ENCODE measurements around the gene ARRDC1. TPM values are rescaled to one million over a fixed set of nuclear protein-coding genes. Genes with fewer than 3 reads are reported as not detected.

The ARRDC1 gene
- total RNA-seq, 1 donor from 2014 or later, result 12.9 TPM

DNA sequence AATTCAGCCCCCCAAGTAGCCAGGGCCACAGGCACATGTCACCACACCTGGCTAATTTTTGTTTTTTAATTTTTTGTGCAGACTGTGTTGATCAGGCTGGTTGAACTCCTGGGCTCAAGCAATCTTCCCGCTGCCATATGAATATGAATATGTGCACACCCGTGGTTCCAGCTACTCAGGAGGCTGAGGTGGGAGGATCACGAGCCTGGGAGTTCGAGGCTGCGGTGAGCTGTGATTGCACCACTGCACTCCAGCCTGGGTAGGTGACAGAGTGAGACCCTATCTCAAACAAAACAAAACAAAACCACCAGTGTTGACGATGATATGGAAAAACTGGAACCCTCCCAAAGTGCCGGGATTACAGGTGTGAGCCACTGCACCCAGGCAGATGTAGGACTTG, 45.3 kb downstream of the ARRDC1 start:
- Histone ChIP-seq H3K79me2 (ENCODE audit: low read depth) (peaks cover 100% of the 10 kb centered on the region), H3F3A (ENCODE audit: low read depth) (no peaks in the 10 kb centered on the region), H3K4me1 (no peaks in the 10 kb centered on the region), H3K27me3 (no peaks in the 10 kb centered on the region), H3K9ac (no peak overlapping the region), H2AFZ (replicated peaks) (no peak overlapping the region), H3K4me2 (no peak overlapping the region), H3K27ac (no peak overlapping the region), H3K4me3 (no peak overlapping the region), H3K36me3 (no peaks in the 10 kb centered on the region), H3K9me3 (ENCODE audit: low read depth) (no peaks in the 10 kb centered on the region), H4K20me1 (ENCODE audit: low read depth) (peaks cover 89% of the 10 kb centered on the region)
- Mint-ChIP-seq H3K27me3 (ENCODE audit: insufficient read depth, low read depth) (peaks cover 2% of the 10 kb centered on the region), H3K27ac (no peak overlapping the region), H3K36me3 (peaks cover 43% of the 10 kb centered on the region), H3K4me3 (no peak overlapping the region), H3K4me1 (no peaks in the 10 kb centered on the region), H3K9me3 (no peaks in the 10 kb centered on the region)
- TF ChIP-seq EZH2 (IDR thresholded peaks at IDR 0.05), result no peak
- TF ChIP-seq EZH2phosphoT487 (IDR thresholded peaks at IDR 0.05), result no peak
- TF ChIP-seq, protein P1, sequence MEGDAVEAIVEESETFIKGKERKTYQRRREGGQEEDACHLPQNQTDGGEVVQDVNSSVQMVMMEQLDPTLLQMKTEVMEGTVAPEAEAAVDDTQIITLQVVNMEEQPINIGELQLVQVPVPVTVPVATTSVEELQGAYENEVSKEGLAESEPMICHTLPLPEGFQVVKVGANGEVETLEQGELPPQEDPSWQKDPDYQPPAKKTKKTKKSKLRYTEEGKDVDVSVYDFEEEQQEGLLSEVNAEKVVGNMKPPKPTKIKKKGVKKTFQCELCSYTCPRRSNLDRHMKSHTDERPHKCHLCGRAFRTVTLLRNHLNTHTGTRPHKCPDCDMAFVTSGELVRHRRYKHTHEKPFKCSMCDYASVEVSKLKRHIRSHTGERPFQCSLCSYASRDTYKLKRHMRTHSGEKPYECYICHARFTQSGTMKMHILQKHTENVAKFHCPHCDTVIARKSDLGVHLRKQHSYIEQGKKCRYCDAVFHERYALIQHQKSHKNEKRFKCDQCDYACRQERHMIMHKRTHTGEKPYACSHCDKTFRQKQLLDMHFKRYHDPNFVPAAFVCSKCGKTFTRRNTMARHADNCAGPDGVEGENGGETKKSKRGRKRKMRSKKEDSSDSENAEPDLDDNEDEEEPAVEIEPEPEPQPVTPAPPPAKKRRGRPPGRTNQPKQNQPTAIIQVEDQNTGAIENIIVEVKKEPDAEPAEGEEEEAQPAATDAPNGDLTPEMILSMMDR (IDR thresholded peaks at IDR 0.05), result no peak
- no peak for DNase-seq (ENCODE audit: low spot score)

DNA sequence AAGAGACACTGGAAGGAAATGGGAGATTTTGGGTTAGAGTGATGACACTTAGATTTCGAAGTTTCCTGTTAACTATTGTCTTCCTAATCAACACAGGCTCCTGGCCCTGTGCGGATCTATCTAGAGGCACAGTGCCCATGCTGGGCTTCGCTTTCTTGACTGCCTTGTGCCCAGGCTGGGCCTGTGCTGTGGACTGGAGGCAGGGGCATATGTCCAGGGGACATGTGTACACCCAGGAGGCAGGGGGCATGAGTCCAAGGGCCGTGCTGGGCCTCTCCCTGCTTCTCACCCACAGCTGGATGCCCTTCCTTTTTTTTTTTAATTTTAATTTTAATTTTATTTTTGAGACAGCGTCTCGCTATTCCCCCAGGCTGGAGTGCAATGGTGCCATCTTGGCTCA, 50.9 kb downstream of the ARRDC1 start:
- no peaks in the 10 kb centered on the region for H3K9me3 ChIP-seq (ENCODE audit: low read depth)
- Mint-ChIP-seq H3K27ac (no peak overlapping the region), H3K36me3 (peaks cover 34% of the 10 kb centered on the region), H3K9me3 (no peaks in the 10 kb centered on the region), H3K4me3 (no peak overlapping the region), H3K4me1 (peaks cover 3% of the 10 kb centered on the region), H3K27me3 (ENCODE audit: insufficient read depth, low read depth) (peaks cover 2% of the 10 kb centered on the region)
- H4K20me1 ChIP-seq (ENCODE audit: low read depth), result peaks cover 84% of the 10 kb centered on the region
- no peaks in the 10 kb centered on the region for H3F3A ChIP-seq (ENCODE audit: low read depth)
- H2AFZ ChIP-seq (replicated peaks), result no peak overlapping the region
- no peak overlapping the region for H3K27ac ChIP-seq
- H3K27me3 ChIP-seq, result no peaks in the 10 kb centered on the region
- H3K36me3 ChIP-seq, result no peaks in the 10 kb centered on the region
- no peak overlapping the region for H3K4me3 ChIP-seq
- H3K4me2 ChIP-seq, result no peak overlapping the region
- TF ChIP-seq EZH2phosphoT487 (IDR thresholded peaks at IDR 0.05) (no peak), EZH2 (IDR thresholded peaks at IDR 0.05) (no peak)
- TF ChIP-seq, protein P1 (IDR thresholded peaks at IDR 0.05), result no peak
- DNase-seq (ENCODE audit: low spot score), result no peak
- H3K79me2 ChIP-seq (ENCODE audit: low read depth), result peaks cover 100% of the 10 kb centered on the region
- H3K4me1 ChIP-seq, result no peaks in the 10 kb centered on the region
- H3K9ac ChIP-seq, result no peak overlapping the region

DNA sequence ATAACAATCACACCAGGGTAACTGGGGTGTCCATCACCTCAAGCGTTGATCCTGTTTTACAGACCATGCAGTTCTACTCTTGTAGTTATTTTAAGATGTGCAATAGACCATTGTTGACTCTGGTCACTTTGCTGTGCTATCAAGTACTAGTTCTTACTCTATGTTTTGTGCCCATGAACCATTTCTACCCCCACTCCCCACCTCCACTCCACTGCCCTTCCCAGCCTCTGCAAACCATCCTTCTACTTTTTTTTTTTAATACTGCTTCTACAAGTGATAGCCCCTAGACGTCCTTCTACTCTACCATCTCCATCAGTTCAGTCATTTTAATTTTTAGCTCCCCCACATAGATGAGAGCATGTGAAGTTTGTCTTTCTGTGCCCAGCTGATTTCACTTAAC, 52.1 kb downstream of the ARRDC1 start:
- no peak overlapping the region for H3K4me2 ChIP-seq
- Mint-ChIP-seq H3K27ac (no peak overlapping the region), H3K9me3 (no peaks in the 10 kb centered on the region), H3K4me3 (no peak overlapping the region), H3K27me3 (ENCODE audit: insufficient read depth, low read depth) (peaks cover 2% of the 10 kb centered on the region), H3K36me3 (peaks cover 29% of the 10 kb centered on the region), H3K4me1 (peaks cover 3% of the 10 kb centered on the region)
- H3F3A ChIP-seq (ENCODE audit: low read depth), result no peaks in the 10 kb centered on the region
- H3K9ac ChIP-seq, result no peak overlapping the region
- H2AFZ ChIP-seq (replicated peaks), result no peak overlapping the region
- H3K36me3 ChIP-seq, result no peaks in the 10 kb centered on the region
- H3K4me3 ChIP-seq, result no peak overlapping the region
- peaks cover 100% of the 10 kb centered on the region for H3K79me2 ChIP-seq (ENCODE audit: low read depth)
- H4K20me1 ChIP-seq (ENCODE audit: low read depth), result peaks cover 78% of the 10 kb centered on the region
- H3K9me3 ChIP-seq (ENCODE audit: low read depth), result no peaks in the 10 kb centered on the region
- no peak for DNase-seq (ENCODE audit: low spot score)
- H3K4me1 ChIP-seq, result no peaks in the 10 kb centered on the region
- TF ChIP-seq, protein P1 (IDR thresholded peaks at IDR 0.05), result no peak
- TF ChIP-seq EZH2phosphoT487 (IDR thresholded peaks at IDR 0.05) (no peak), EZH2 (IDR thresholded peaks at IDR 0.05) (no peak)
- no peaks in the 10 kb centered on the region for H3K27me3 ChIP-seq
- H3K27ac ChIP-seq, result no peak overlapping the region
